HG02759 (cell line): Measurements from ENCODE around the gene FDX2.
"Not testable (repeated sequence)": the region's sequence is repeated elsewhere in the genome, so short reads cannot be mapped to it uniquely, and the experiment has no call there.

Experiments
- ATAC-seq: cut with Tn5 transposase; IDR thresholded peaks from one replicate; pipeline ENCODE4 v1.9.1; 2021; ENCODE audit warnings: mild to moderate bottlenecking, moderate library complexity; ENCODE audit not compliant: unreplicated experiment

The FDX2 gene

GRCh38 chr19:10315335-10316214, at the start of gene FDX2:
Gene FDX2, minus strand, starts transcription at chr19:10316015. Its CDS starts 19 bp downstream, at chr19:10315996.
- peak; percentile 87 for ATAC-seq

- no peak for ATAC-seq
Observed at GRCh38 chr19:10365518-10365917, 49.7 kb upstream of the FDX2 start.

- no peak for ATAC-seq
Observed at GRCh38 chr19:10364644-10365043, 48.8 kb upstream of the FDX2 start.

GRCh38 chr19:10363789-10364281, 48.0 kb upstream of the FDX2 start:
- ATAC-seq = no peak

- no peak for ATAC-seq
Observed at GRCh38 chr19:10362259-10362658, 46.4 kb upstream of the FDX2 start.

GRCh38 chr19:10361569-10362011, 45.8 kb upstream of the FDX2 start:
- ATAC-seq = no peak

GRCh38 chr19:10356431-10356830, 40.6 kb upstream of the FDX2 start:
- ATAC-seq = no peak

- ATAC-seq = no peak
Observed at GRCh38 chr19:10353793-10354391, 38.1 kb upstream of the FDX2 start.

- no peak for ATAC-seq
Observed at GRCh38 chr19:10352764-10353671, 37.2 kb upstream of the FDX2 start.

- no peak for ATAC-seq
Observed at GRCh38 chr19:10346509-10346908, 30.7 kb upstream of the FDX2 start.

GRCh38 chr19:10344780-10345179, 29.0 kb upstream of the FDX2 start:
- no peak for ATAC-seq

- no peak for ATAC-seq
Observed at GRCh38 chr19:10343495-10343894, 27.7 kb upstream of the FDX2 start.

- ATAC-seq = no peak
Observed at GRCh38 chr19:10339977-10340376, 24.2 kb upstream of the FDX2 start.

- ATAC-seq = peak; percentile 79
Observed at GRCh38 chr19:10339380-10339960, 23.7 kb upstream of the FDX2 start, which contains the start of gene ICAM3. Gene ICAM3, minus strand, starts transcription at chr19:10339624. Its CDS starts 10 bp downstream, at chr19:10339614.

GRCh38 chr19:10338940-10339339, 23.1 kb upstream of the FDX2 start:
- ATAC-seq = no peak

- ATAC-seq = not testable (repeated sequence)
Observed at GRCh38 chr19:10336725-10337124, 20.9 kb upstream of the FDX2 start.

GRCh38 chr19:10335352-10335985, 19.7 kb upstream of the FDX2 start:
- no peak for ATAC-seq

- no peak for ATAC-seq
Observed at GRCh38 chr19:10334588-10335351, 19.0 kb upstream of the FDX2 start.
